ENCODE measurements around the gene MXRA5.

- TF ChIP-seq CTCF (IDR thresholded peaks at IDR 0.05) = no peak
- no peak for TF ChIP-seq POLR2A (IDR thresholded peaks at IDR 0.05)
Measured at GRCh38 chrX:3293251-3293650, 53.2 kb downstream of the MXRA5 start.

Measured in adrenal gland (tissue), 5 donors.